GM23338 (cell line): Measurements from ENCODE around the gene DAAM2. TPM values are rescaled to one million over a fixed set of nuclear protein-coding genes. Genes with fewer than 3 reads are reported as not detected.

Experiments
- ATAC-seq: fragments of 200-7000 bp; cut with Tn5 transposase; 3 replicates; pipeline ENCODE4 v1.9.1; 2020
- DNase-seq: peaks from one replicate; pipeline ENCODE4 v3.0.0-alpha.2; 2015; ENCODE audit warnings: low spot score
- H2AFZ ChIP-seq: fragments of 200-600 bp; sonication (generic); 2 replicates; pipeline ENCODE4 v1.8.0; 2016; ENCODE audit warnings: antibody characterized with exemption, mild to moderate bottlenecking, moderate library complexity
- H3F3A ChIP-seq: fragments of 200-600 bp; sonication (generic); replicated peaks from 2 replicates; pipeline ENCODE4 v1.8.0; 2017; ENCODE audit warnings: antibody characterized with exemption, mixed run types, low read depth
- H3K27ac ChIP-seq: fragments of 200-600 bp; sonication (generic); 2 replicates; pipeline ENCODE4 v1.6.1; 2016; ENCODE audit warnings: low read depth
- H3K27me3 ChIP-seq: fragments of 200-600 bp; sonication (generic); 2 replicates; pipeline ENCODE4 v1.8.0; 2016; ENCODE audit warnings: mild to moderate bottlenecking, mixed run types, moderate library complexity; ENCODE audit not compliant: insufficient read depth
- H3K36me3 ChIP-seq: fragments of 200-600 bp; sonication (generic); 2 replicates; pipeline ENCODE4 v1.8.0; 2016; ENCODE audit warnings: mild to moderate bottlenecking; ENCODE audit not compliant: insufficient read depth
- H3K4me1 ChIP-seq: fragments of 200-600 bp; sonication (generic); 2 replicates; pipeline ENCODE4 v1.8.0; 2016; ENCODE audit warnings: mild to moderate bottlenecking, moderate library complexity; ENCODE audit not compliant: insufficient read depth
- H3K4me2 ChIP-seq: fragments of 200-600 bp; sonication (generic); 2 replicates; pipeline ENCODE4 v1.7.1; 2017; ENCODE audit warnings: mixed run types
- H3K4me3 ChIP-seq: fragments of 200-600 bp; sonication (generic); 2 replicates; pipeline ENCODE4 v1.6.1; 2016; ENCODE audit warnings: mixed run types
- H3K79me2 ChIP-seq: fragments of 200-600 bp; sonication (generic); replicated peaks from 2 replicates; pipeline ENCODE4 v1.8.0; 2017; ENCODE audit warnings: mild to moderate bottlenecking; ENCODE audit not compliant: insufficient read depth
- H3K9me2 ChIP-seq: fragments of 200-600 bp; sonication (generic); 2 replicates; pipeline ENCODE4 v1.8.0; 2017; ENCODE audit not compliant: insufficient read depth
- H4K20me1 ChIP-seq: fragments of 200-600 bp; sonication (generic); replicated peaks from 2 replicates; pipeline ENCODE4 v1.8.0; 2017; ENCODE audit warnings: mild to moderate bottlenecking; ENCODE audit not compliant: insufficient read depth
- H3K27ac Mint-ChIP-seq: 2 replicates; pipeline ENCODE4 v1.8.0; 2020; ENCODE audit warnings: inconsistent platforms, mild to moderate bottlenecking, moderate library complexity, mixed read lengths
- H3K27me3 Mint-ChIP-seq: 3 replicates; pipeline ENCODE4 v1.8.0; 2022; ENCODE audit warnings: low read depth, mild to moderate bottlenecking, moderate library complexity, mixed read lengths, inconsistent platforms; ENCODE audit not compliant: insufficient read depth, poor library complexity
- H3K36me3 Mint-ChIP-seq: 3 replicates; pipeline ENCODE4 v1.8.0; 2021; ENCODE audit warnings: low read depth, mild to moderate bottlenecking, inconsistent platforms, moderate library complexity, mixed read lengths
- H3K4me1 Mint-ChIP-seq: 3 replicates; pipeline ENCODE4 v1.8.0; 2020; ENCODE audit warnings: mild to moderate bottlenecking, inconsistent platforms, mixed read lengths
- H3K4me3 Mint-ChIP-seq: 3 replicates; pipeline ENCODE4 v1.8.0; 2021; ENCODE audit warnings: moderate library complexity, mild to moderate bottlenecking, inconsistent platforms, mixed read lengths
- H3K9me3 Mint-ChIP-seq: 3 replicates; pipeline ENCODE4 v1.8.0; 2020; ENCODE audit warnings: moderate library complexity, mild to moderate bottlenecking, inconsistent platforms, mixed read lengths
- CREB1 ChIP-seq: fragments of 250-450 bp; sonication (Bioruptor Pico); IDR thresholded peaks from 2 replicates; pipeline ENCODE4 v1.5.0; 2020; ENCODE audit warnings: low read depth, mild to moderate bottlenecking, moderate library complexity
- EZH2 ChIP-seq: fragments of 200-600 bp; sonication (generic); IDR thresholded peaks from one replicate; pipeline ENCODE4 v1.8.0; 2017; ENCODE audit warnings: antibody characterized with exemption, mild to moderate bottlenecking, low read depth; ENCODE audit not compliant: unreplicated experiment
- STAT1 ChIP-seq: IDR thresholded peaks from one replicate; pipeline ENCODE4 v1.6.1; 2016; ENCODE audit warnings: antibody characterized with exemption; ENCODE audit not compliant: unreplicated experiment
- polyA plus RNA-seq: library from polyadenylated mRNA; unstranded; fragments of >200 nt; fragmentation: Nextera tagmentation; extraction: Ambion mirVana; gene quantifications from 2 replicates; pipeline ENCODE4 v1.2.1, GENCODE V29; 2016
- total RNA-seq: library from RNA; depleted of rRNA; stranded (reverse); fragments of >200 nt; shearing (Covaris generic); gene quantifications from 2 replicates; pipeline ENCODE4 v1.2.3, GENCODE V29; 2014
- TF ChIP-seq, protein P1 (sequence below): IDR thresholded peaks from one replicate; pipeline ENCODE4 v1.6.1; 2018; ENCODE audit warnings: antibody characterized with exemption; ENCODE audit not compliant: unreplicated experiment
- TF ChIP-seq, protein P2 (sequence below): fragments of 250-450 bp; sonication (Bioruptor Pico); IDR thresholded peaks from 2 replicates; pipeline ENCODE4 v1.5.0; 2020; ENCODE audit warnings: mild to moderate bottlenecking, moderate library complexity
- TF ChIP-seq, protein P3 (sequence below), 2 experiments: fragments of 200-600 bp in 1 of 2; sonication (generic) in 1 of 2; conservative IDR thresholded peaks; 2 replicates each; pipeline versions ENCODE4 v1.5.1 to v1.6.1; 2016 to 2017; ENCODE audit warnings: antibody characterized with exemption in 2 of 2, low read depth in 2 of 2, mild to moderate bottlenecking in 2 of 2, moderate library complexity in 1 of 2

DAAM2 gene
- total and polyA plus RNA-seq, 2 experiments from 2014 or later, result 1.4 to 4.9 TPM

DNA sequence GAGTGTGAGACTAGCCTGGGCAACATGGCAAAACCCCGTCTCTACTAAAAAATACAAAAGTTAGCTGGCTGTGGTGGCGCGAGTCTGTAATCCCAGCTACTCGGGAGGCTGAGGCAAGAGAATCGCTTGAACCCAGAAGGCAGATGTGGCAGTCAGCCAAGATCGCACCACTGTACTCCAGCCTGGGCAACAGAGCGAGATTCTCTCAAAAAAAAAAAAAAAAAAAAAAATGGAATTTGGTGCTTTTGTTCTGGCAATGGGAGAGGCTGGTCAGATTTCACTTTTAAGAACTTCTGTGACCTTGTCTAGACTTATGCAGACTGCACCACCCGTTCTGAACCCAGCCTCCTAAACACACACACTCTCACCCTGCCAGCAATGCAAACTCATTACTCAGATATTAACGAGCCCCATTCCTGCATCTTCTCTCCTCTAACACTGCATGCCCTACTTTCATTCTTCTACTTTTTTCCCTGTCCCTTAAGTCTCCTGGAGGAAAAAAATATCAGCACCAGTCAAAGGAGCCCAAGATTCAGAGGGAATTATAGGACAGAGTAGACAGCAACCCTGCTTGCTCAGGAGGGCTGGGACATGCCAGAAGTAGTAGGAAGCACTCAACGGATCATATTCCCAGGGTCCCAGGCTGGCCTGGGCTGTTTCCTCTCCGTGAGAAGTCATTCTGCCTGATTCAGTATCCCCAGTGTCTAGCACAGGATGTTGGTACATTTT lies 137.7 kb downstream of the DAAM2 start:
- Histone ChIP-seq H3K79me2 (0 out of 2 replicates have a peak, but pooled peaks cover 5% of the 10 kb centered on the region), H2AFZ (no peak overlapping the region), H4K20me1 (no peaks in the 10 kb centered on the region), H3K4me2 (no peak overlapping the region), H3K4me1 (peaks cover 23% of the 10 kb centered on the region), H3K27me3 (no peaks in the 10 kb centered on the region), H3K27ac (no peak overlapping the region), H3K9me2 (0 out of 2 replicates have a peak, but pooled peaks cover 3% of the 10 kb centered on the region), H3F3A (no peaks in the 10 kb centered on the region), H3K36me3 (no peaks in the 10 kb centered on the region), H3K4me3 (no peak overlapping the region)
- TF ChIP-seq CREB1 (CRISPR knock-in tag) (no peak), EZH2 (no peak), STAT1 (no peak)
- TF ChIP-seq, protein P1, sequence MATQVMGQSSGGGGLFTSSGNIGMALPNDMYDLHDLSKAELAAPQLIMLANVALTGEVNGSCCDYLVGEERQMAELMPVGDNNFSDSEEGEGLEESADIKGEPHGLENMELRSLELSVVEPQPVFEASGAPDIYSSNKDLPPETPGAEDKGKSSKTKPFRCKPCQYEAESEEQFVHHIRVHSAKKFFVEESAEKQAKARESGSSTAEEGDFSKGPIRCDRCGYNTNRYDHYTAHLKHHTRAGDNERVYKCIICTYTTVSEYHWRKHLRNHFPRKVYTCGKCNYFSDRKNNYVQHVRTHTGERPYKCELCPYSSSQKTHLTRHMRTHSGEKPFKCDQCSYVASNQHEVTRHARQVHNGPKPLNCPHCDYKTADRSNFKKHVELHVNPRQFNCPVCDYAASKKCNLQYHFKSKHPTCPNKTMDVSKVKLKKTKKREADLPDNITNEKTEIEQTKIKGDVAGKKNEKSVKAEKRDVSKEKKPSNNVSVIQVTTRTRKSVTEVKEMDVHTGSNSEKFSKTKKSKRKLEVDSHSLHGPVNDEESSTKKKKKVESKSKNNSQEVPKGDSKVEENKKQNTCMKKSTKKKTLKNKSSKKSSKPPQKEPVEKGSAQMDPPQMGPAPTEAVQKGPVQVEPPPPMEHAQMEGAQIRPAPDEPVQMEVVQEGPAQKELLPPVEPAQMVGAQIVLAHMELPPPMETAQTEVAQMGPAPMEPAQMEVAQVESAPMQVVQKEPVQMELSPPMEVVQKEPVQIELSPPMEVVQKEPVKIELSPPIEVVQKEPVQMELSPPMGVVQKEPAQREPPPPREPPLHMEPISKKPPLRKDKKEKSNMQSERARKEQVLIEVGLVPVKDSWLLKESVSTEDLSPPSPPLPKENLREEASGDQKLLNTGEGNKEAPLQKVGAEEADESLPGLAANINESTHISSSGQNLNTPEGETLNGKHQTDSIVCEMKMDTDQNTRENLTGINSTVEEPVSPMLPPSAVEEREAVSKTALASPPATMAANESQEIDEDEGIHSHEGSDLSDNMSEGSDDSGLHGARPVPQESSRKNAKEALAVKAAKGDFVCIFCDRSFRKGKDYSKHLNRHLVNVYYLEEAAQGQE, result no peak
- TF ChIP-seq, protein P2, sequence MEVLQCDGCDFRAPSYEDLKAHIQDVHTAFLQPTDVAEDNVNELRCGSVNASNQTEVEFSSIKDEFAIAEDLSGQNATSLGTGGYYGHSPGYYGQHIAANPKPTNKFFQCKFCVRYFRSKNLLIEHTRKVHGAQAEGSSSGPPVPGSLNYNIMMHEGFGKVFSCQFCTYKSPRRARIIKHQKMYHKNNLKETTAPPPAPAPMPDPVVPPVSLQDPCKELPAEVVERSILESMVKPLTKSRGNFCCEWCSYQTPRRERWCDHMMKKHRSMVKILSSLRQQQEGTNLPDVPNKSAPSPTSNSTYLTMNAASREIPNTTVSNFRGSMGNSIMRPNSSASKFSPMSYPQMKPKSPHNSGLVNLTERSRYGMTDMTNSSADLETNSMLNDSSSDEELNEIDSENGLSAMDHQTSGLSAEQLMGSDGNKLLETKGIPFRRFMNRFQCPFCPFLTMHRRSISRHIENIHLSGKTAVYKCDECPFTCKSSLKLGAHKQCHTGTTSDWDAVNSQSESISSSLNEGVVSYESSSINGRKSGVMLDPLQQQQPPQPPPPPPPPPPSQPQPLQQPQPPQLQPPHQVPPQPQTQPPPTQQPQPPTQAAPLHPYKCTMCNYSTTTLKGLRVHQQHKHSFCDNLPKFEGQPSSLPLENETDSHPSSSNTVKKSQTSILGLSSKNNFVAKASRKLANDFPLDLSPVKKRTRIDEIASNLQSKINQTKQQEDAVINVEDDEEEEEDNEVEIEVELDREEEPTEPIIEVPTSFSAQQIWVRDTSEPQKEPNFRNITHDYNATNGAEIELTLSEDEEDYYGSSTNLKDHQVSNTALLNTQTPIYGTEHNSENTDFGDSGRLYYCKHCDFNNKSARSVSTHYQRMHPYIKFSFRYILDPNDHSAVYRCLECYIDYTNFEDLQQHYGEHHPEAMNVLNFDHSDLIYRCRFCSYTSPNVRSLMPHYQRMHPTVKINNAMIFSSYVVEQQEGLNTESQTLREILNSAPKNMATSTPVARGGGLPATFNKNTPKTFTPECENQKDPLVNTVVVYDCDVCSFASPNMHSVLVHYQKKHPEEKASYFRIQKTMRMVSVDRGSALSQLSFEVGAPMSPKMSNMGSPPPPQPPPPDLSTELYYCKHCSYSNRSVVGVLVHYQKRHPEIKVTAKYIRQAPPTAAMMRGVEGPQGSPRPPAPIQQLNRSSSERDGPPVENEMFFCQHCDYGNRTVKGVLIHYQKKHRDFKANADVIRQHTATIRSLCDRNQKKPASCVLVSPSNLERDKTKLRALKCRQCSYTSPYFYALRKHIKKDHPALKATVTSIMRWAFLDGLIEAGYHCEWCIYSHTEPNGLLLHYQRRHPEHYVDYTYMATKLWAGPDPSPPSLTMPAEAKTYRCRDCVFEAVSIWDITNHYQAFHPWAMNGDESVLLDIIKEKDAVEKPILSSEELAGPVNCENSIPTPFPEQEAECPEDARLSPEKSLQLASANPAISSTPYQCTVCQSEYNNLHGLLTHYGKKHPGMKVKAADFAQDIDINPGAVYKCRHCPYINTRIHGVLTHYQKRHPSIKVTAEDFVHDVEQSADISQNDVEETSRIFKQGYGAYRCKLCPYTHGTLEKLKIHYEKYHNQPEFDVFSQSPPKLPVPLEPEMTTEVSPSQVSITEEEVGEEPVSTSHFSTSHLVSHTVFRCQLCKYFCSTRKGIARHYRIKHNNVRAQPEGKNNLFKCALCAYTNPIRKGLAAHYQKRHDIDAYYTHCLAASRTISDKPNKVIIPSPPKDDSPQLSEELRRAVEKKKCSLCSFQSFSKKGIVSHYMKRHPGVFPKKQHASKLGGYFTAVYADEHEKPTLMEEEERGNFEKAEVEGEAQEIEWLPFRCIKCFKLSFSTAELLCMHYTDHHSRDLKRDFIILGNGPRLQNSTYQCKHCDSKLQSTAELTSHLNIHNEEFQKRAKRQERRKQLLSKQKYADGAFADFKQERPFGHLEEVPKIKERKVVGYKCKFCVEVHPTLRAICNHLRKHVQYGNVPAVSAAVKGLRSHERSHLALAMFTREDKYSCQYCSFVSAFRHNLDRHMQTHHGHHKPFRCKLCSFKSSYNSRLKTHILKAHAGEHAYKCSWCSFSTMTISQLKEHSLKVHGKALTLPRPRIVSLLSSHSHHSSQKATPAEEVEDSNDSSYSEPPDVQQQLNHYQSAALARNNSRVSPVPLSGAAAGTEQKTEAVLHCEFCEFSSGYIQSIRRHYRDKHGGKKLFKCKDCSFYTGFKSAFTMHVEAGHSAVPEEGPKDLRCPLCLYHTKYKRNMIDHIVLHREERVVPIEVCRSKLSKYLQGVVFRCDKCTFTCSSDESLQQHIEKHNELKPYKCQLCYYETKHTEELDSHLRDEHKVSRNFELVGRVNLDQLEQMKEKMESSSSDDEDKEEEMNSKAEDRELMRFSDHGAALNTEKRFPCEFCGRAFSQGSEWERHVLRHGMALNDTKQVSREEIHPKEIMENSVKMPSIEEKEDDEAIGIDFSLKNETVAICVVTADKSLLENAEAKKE, result no peak
- TF ChIP-seq, protein P3, sequence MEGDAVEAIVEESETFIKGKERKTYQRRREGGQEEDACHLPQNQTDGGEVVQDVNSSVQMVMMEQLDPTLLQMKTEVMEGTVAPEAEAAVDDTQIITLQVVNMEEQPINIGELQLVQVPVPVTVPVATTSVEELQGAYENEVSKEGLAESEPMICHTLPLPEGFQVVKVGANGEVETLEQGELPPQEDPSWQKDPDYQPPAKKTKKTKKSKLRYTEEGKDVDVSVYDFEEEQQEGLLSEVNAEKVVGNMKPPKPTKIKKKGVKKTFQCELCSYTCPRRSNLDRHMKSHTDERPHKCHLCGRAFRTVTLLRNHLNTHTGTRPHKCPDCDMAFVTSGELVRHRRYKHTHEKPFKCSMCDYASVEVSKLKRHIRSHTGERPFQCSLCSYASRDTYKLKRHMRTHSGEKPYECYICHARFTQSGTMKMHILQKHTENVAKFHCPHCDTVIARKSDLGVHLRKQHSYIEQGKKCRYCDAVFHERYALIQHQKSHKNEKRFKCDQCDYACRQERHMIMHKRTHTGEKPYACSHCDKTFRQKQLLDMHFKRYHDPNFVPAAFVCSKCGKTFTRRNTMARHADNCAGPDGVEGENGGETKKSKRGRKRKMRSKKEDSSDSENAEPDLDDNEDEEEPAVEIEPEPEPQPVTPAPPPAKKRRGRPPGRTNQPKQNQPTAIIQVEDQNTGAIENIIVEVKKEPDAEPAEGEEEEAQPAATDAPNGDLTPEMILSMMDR (conservative IDR thresholded peaks at IDR 0.05; ENCODE audit: low read depth in 2 of 2), result no peak
- Mint-ChIP-seq H3K27me3 (peaks cover 28% of the 10 kb centered on the region), H3K9me3 (peaks cover 20% of the 10 kb centered on the region), H3K27ac (no peak overlapping the region), H3K4me3 (no peak overlapping the region), H3K4me1 (peaks cover 31% of the 10 kb centered on the region), H3K36me3 (peaks cover 48% of the 10 kb centered on the region)
- ATAC-seq, result no peak
- DNase-seq, result no peak
